Activated CD8-positive, alpha-beta memory T cell treated with anti-CD3 and anti-CD28 coated beads, Interleukin-2, amount 10 ng/mL, durations not matched to agents 7 days and 5 days (primary cell): ENCODE measurements around the gene SIRPD. TPM values are rescaled to one million over a fixed set of nuclear protein-coding genes. Genes with fewer than 3 reads are reported as not detected.

Experiments used
- ATAC-seq: fragments of 150-1000 bp; cut with Tn5 transposase; one replicate; pipeline ENCODE4 v1.10.0; 2021; ENCODE audit warnings: moderate library complexity
- CTCF ChIA-PET: fragments of 350-600 bp; sonication (Branson Sonifier 250); formaldehyde crosslinking; loops from one replicate; lab custom pipeline; 2021; ENCODE audit warnings: antibody characterized with exemption; lab: Charles Lee
- DNase-seq: peaks from one replicate; pipeline ENCODE4 v3.0.0-alpha.2; 2020
- H3K27ac Mint-ChIP-seq: one replicate; pipeline ENCODE4 v1.8.0; 2021; ENCODE audit warnings: mild to moderate bottlenecking, mixed read lengths
- H3K27me3 Mint-ChIP-seq: one replicate; pipeline ENCODE4 v1.8.0; 2021; ENCODE audit warnings: mixed read lengths
- H3K36me3 Mint-ChIP-seq: one replicate; pipeline ENCODE4 v1.8.0; 2021; ENCODE audit warnings: mild to moderate bottlenecking, mixed read lengths
- H3K4me1 Mint-ChIP-seq: one replicate; pipeline ENCODE4 v1.8.0; 2021; ENCODE audit warnings: mixed read lengths
- H3K4me3 Mint-ChIP-seq: one replicate; pipeline ENCODE4 v1.8.0; 2021; ENCODE audit warnings: mild to moderate bottlenecking, moderate library complexity, mixed read lengths
- H3K9me3 Mint-ChIP-seq: one replicate; pipeline ENCODE4 v1.8.0; 2022; ENCODE audit warnings: low read depth, mixed read lengths
- total RNA-seq, 2 experiments: library from RNA; stranded (reverse); gene quantifications; one replicate each; pipeline ENCODE4 v1.2.3, GENCODE V29; 2021

SIRPD gene
- total RNA-seq, 2 experiments from 2014 or later, result 0.19 TPM; not detected in 1

DNA sequence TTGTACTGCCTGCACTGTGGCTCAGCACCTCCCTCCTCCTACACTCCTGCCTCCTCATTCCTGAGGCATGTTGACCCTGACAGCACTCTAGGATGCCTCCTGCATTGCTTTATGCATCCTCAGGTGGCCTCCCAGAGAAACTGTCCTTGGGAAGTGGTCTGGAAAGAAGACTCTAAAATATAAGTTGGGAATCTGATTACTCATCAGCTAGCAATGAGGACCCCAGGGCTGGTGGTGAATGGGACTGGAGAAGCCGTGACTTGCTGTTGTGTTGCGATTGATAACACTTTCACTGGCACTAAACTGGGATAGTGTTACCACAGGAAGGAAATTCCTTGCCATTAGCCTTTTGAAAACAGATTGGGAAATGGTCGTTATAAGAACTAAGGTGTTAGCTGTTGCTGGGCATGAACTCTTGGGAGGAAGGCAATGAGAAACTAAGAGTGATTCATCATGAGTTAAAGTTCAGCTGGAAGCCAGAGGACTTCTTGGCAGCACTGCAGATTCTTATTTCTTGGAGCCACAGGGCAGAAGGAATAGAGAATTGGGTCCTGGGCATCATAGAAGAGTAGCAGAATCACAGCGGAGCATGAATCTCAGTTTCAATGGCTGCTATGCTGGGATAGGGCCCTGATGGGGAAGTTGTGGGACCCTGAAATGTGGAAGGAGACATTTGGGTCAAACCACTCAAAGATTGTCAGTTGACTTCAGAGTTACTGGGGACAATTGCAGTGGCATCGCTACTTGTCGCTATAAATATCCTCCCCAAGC is 10.1 kb upstream of the SIRPD start:
- H3K9me3 Mint-ChIP-seq, result peaks cover 7% of the 10 kb centered on the region
- H3K27me3 Mint-ChIP-seq, result no peaks in the 10 kb centered on the region
- CTCF ChIA-PET, result no interaction called here
- no peak for ATAC-seq
- no peak overlapping the region for H3K27ac Mint-ChIP-seq
- DNase-seq, result no peak
- peaks cover 12% of the 10 kb centered on the region for H3K36me3 Mint-ChIP-seq
- H3K4me1 Mint-ChIP-seq, result no peaks in the 10 kb centered on the region
- H3K4me3 Mint-ChIP-seq, result no peak overlapping the region

DNA sequence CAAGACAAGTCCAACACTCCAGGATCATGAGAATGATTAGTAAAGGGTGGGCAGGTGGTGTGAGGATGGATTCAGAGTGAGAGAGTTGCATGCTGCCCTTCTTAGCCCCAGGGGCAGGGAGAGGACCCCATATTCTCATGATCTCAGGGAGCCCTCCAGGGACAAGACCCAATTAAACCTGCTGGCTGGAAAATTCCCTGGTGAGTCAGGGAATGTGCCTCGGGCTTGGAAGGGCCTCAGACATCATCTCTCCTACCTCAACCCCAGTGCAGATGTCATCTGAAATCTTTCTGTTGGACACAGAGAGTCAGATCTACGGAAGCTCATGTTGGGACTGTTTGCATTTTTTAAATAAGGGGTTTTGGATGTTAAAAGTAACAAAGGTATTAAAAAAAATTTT is 9.2 kb upstream of the SIRPD start:
- H3K27me3 Mint-ChIP-seq, result no peaks in the 10 kb centered on the region
- DNase-seq (no peak), ATAC-seq (no peak)
- no peaks in the 10 kb centered on the region for H3K4me1 Mint-ChIP-seq
- CTCF ChIA-PET, result no interaction called here
- peaks cover 13% of the 10 kb centered on the region for H3K36me3 Mint-ChIP-seq
- H3K4me3 Mint-ChIP-seq, result no peak overlapping the region
- H3K27ac Mint-ChIP-seq, result no peak overlapping the region
- H3K9me3 Mint-ChIP-seq, result peaks cover 7% of the 10 kb centered on the region

- CTCF ChIA-PET, result no interaction called here
- ATAC-seq (no peak), DNase-seq (no peak)
- Mint-ChIP-seq H3K4me1 (no peaks in the 10 kb centered on the region), H3K27me3 (no peaks in the 10 kb centered on the region), H3K27ac (no peak overlapping the region), H3K9me3 (peaks cover 7% of the 10 kb centered on the region), H3K4me3 (no peak overlapping the region), H3K36me3 (peaks cover 13% of the 10 kb centered on the region)
Measured at GRCh38 chr20:1565461-1565860, 8.0 kb upstream of the SIRPD start.

DNA sequence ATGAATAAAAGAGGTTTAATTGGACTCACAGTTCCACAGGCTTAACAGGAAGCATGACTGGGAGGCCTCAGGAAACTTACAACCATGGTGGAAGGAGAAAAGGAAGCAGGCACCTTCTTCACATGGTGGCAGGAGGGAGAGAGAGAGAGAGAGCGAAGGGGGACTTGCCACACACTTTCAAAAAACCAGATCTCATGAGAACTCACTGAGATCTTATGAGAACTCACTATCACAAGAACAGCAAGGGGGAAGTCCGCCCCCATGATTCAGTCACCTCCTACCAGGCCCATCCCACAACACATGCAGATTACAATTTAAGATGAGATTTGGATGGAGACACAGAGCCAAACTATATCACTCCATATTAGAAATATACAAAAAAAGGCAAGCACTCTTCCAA is 6.1 kb upstream of the SIRPD start:
- H3K4me3 Mint-ChIP-seq, result no peak overlapping the region
- H3K36me3 Mint-ChIP-seq, result peaks cover 13% of the 10 kb centered on the region
- DNase-seq (no peak), ATAC-seq (no peak)
- peaks cover 7% of the 10 kb centered on the region for H3K9me3 Mint-ChIP-seq
- no peak overlapping the region for H3K27ac Mint-ChIP-seq
- no peaks in the 10 kb centered on the region for H3K4me1 Mint-ChIP-seq
- CTCF ChIA-PET, result no interaction called here
- H3K27me3 Mint-ChIP-seq, result no peaks in the 10 kb centered on the region

DNA sequence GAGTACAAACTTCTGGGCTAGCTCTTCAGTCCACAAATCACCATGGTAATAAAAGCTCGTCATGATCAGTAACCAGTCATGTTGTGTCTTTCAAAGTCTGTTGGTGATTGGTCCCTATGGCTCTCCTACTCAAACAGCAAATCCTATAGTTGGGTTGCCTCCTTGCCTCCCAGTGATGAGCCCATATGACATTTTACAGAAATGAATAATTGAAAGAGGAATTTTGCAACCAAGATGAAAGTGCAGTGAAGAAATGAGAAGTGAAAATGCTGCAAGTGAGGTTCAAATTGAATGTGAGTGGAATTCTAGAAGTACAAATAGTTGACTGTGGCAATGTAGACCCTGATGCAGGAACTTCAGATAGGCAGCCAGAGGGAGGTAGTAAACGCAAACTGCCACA is 5.1 kb upstream of the SIRPD start:
- CTCF ChIA-PET, result interaction anchor here (0.6 to 1.4 kb wide), 3 partner anchors 59 to 477 kb away, joined by 3 read pairs; no protein-coding TSS in a partner anchor
- Mint-ChIP-seq H3K4me1 (no peaks in the 10 kb centered on the region), H3K4me3 (no peak overlapping the region), H3K36me3 (peaks cover 13% of the 10 kb centered on the region), H3K27ac (no peak overlapping the region), H3K9me3 (peaks cover 7% of the 10 kb centered on the region), H3K27me3 (no peaks in the 10 kb centered on the region)
- ATAC-seq, result no peak
- DNase-seq, result no peak

- no peak for ATAC-seq
- CTCF ChIA-PET, result no interaction called here
- Mint-ChIP-seq H3K4me3 (no peak overlapping the region), H3K9me3 (peaks cover 7% of the 10 kb centered on the region), H3K4me1 (peaks cover 2% of the 10 kb centered on the region), H3K27me3 (no peaks in the 10 kb centered on the region), H3K27ac (no peak overlapping the region), H3K36me3 (peaks cover 13% of the 10 kb centered on the region)
- DNase-seq, result no peak
Measured at GRCh38 chr20:1561350-1561749, 3.8 kb upstream of the SIRPD start.

- H3K27me3 Mint-ChIP-seq, result no peaks in the 10 kb centered on the region
- no peak overlapping the region for H3K27ac Mint-ChIP-seq
- ATAC-seq, result no peak
Measured at GRCh38 chr20:1555952-1556351, 1.6 kb downstream of the SIRPD start.

GRCh38 chr20:1539816-1540419 is 17.6 kb downstream of the SIRPD start:
- H3K9me3 Mint-ChIP-seq, result no peaks in the 10 kb centered on the region
- DNase-seq (no peak), ATAC-seq (no peak)
- peaks cover 22% of the 10 kb centered on the region for H3K27me3 Mint-ChIP-seq
- CTCF ChIA-PET, result interaction anchor here (1.0 to 1.6 kb wide), 2 partner anchors 195 to 237 kb away, joined by 3 to 4 read pairs; no protein-coding TSS in a partner anchor
- H3K27ac Mint-ChIP-seq, result no peak overlapping the region
- no peak overlapping the region for H3K4me3 Mint-ChIP-seq
- H3K4me1 Mint-ChIP-seq, result no peaks in the 10 kb centered on the region
- no peaks in the 10 kb centered on the region for H3K36me3 Mint-ChIP-seq

More at GRCh38 chr20:1555952-1556351, 1.6 kb downstream of the SIRPD start:
- Mint-ChIP-seq H3K36me3 (peaks cover 7% of the 10 kb centered on the region), H3K4me1 (peaks cover 2% of the 10 kb centered on the region), H3K9me3 (peaks cover 3% of the 10 kb centered on the region), H3K4me3 (no peak overlapping the region)
- CTCF ChIA-PET, result interaction anchor here (1.0 to 3.1 kb wide), 4 partner anchors 178 to 221 kb away, joined by 3 to 16 read pairs (median 5); no protein-coding TSS in a partner anchor
- no peak for DNase-seq

- Mint-ChIP-seq H3K36me3 (no peaks in the 10 kb centered on the region), H3K27me3 (peaks cover 16% of the 10 kb centered on the region), H3K27ac (no peak overlapping the region), H3K4me1 (no peaks in the 10 kb centered on the region), H3K4me3 (no peak overlapping the region), H3K9me3 (no peaks in the 10 kb centered on the region)
- ATAC-seq (no peak), DNase-seq (no peak)
- CTCF ChIA-PET, result interaction anchor here (1.0 to 1.6 kb wide), 3 partner anchors 196 to 238 kb away, joined by 3 to 4 read pairs (median 4); no protein-coding TSS in a partner anchor
Measured at GRCh38 chr20:1538655-1539054, 18.9 kb downstream of the SIRPD start.

DNA sequence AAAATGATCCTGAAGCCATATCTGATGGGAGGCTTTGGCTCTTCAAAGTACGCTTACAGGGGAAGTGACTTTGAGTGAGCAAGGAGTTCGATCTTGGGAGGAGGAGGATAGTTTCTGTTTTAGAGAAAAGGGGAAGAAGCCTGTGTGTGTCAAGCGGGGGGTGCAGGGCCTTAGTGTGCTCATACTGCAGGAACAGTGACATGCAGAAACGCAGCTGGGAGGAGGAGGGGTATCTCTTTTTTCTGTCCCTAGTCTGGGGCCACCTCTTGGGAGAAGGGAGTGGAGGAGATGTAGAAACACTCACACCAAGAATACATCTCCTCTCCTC is 19.8 kb downstream of the SIRPD start:
- no peaks in the 10 kb centered on the region for H3K9me3 Mint-ChIP-seq
- CTCF ChIA-PET, result interaction anchor here (1.1 to 1.2 kb wide), 2 partner anchors 226 to 239 kb away, joined by 3 to 4 read pairs; no protein-coding TSS in a partner anchor

GRCh38 chr20:1536893-1537730 is 20.4 kb downstream of the SIRPD start:
- CTCF ChIA-PET, result interaction anchor here (1.1 to 1.2 kb wide), 2 partner anchors 227 to 240 kb away, joined by 3 to 4 read pairs; no protein-coding TSS in a partner anchor
- ATAC-seq (no peak), DNase-seq (no peak)
- Mint-ChIP-seq H3K4me3 (no peak overlapping the region), H3K27ac (no peak overlapping the region), H3K36me3 (no peaks in the 10 kb centered on the region), H3K4me1 (no peaks in the 10 kb centered on the region), H3K27me3 (peaks cover 4% of the 10 kb centered on the region), H3K9me3 (no peaks in the 10 kb centered on the region)

More for the DNA sequence above, 19.8 kb downstream of the SIRPD start:
- Mint-ChIP-seq H3K36me3 (no peaks in the 10 kb centered on the region), H3K4me1 (no peaks in the 10 kb centered on the region), H3K4me3 (no peak overlapping the region), H3K27ac (no peak overlapping the region), H3K27me3 (peaks cover 7% of the 10 kb centered on the region)
- DNase-seq (no peak), ATAC-seq (no peak)

GRCh38 chr20:1535420-1536175 is 21.9 kb downstream of the SIRPD start:
- Mint-ChIP-seq H3K4me3 (no peak overlapping the region), H3K36me3 (no peaks in the 10 kb centered on the region), H3K9me3 (no peaks in the 10 kb centered on the region), H3K27me3 (peaks cover 10% of the 10 kb centered on the region), H3K27ac (no peak overlapping the region), H3K4me1 (no peaks in the 10 kb centered on the region)
- CTCF ChIA-PET, result no interaction called here
- ATAC-seq (no peak), DNase-seq (no peak)
